ENCODE results near the gene VARS2.
"Not testable (repeated sequence)": the region's sequence is repeated elsewhere in the genome, so short reads cannot be mapped to it uniquely, and the experiment has no call there.

DNA sequence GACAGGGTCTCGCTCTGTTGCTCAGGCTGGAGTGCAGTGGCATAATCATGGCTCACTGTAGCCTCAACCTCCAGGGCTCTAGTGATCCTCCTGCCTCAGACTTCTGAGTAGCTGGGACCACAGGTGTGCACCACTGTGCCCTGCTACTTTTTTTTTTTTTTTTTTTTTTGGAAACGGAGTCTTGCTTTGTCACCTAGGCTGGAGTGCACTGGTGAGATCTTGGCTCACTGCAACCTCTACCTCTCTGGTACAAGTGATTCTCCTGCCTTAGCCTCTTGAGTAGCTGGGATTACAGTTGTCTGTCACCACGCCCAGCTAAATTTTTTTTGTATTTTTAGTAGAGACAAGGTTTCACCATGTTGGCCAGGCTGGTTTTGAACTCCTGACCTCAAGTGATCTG, 13.0 kb downstream of the VARS2 start:
- TF ChIP-seq POLR2A (IDR thresholded peaks at IDR 0.05); POLR2AphosphoS5 (IDR thresholded peaks at IDR 0.05); EP300 (IDR thresholded peaks at IDR 0.05; ENCODE audit: low read depth); CTCF (IDR thresholded peaks at IDR 0.05): not testable (repeated sequence)
